Activated naive CD4-positive, alpha-beta T cell treated with Interleukin-2 at 50 U/mL for 16 hours (primary cell): ENCODE results near the gene GLIS1.

ENCODE experiments used
- DNase-seq: peaks from one replicate; pipeline ENCODE4 v3.0.0-alpha.2; 2020

Gene GLIS1

DNA sequence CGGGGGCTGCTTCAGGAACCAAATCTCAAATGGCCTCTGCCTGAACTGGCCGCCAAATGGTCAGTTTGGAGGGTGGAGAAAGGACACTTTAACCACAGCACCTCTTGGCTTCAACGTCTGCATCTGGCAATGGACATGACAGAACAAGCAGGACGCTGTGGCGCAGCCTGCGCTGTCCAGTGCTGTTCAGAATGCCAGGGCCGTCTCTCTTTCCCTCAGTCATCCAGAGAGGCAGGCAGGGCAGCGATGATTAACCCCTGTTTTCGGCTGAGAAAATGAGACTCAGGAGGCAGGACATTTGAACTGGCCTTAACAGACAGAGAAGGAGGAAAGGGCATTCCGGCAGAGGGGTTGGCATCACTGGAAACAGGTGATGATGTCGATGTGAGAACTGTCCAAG, 48.6 kb downstream of the GLIS1 start:
- DNase-seq, result no peak

DNA sequence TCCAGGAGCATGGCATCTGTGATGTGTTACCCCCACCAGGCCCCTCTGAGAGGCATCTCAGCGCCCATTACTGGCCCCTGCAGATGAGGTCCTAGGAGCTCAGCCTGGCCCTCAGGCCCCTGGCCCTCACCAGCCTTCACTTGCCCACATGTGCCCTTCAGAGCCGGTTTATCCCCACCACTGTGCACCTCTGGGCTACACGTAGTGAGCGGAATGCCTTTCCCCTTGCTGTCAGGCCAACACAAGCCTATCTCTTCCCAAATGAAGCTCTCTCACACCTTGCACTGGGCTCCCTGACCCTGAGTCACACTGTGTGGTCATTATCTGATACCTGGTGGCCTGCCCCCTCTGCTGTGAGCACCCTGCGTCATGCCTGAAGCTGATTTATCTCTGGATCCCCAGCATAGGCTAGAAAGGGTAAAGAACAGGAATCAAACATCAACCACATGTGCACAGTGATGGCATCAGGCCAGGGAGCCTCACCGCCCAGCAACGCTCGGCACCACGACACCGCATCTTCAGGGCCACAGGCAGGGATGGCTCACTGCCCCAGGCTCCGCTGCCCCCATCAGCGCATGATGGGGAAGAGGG, 49.1 kb downstream of the GLIS1 start:
- no peak for DNase-seq

DNA sequence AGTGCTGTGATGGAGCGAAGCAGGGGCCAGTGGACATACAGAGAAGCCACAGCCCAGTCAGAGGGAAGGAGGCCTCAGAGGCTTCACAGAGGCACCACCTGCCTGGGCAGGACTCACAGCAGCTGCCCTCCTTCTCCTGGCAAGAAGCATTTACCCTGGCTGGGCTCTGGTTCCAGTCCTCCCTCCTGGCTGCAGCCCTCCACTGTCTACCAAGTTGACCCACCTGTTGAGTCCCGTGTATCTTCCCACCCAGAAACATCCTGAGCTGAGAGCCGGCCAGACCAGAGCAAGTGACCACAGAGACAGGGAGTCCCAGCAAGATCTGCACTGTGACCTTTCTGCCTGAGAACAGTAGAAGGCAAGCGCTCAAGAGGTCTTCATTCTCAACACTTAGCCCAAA, 49.7 kb downstream of the GLIS1 start:
- DNase-seq, result no peak

DNA sequence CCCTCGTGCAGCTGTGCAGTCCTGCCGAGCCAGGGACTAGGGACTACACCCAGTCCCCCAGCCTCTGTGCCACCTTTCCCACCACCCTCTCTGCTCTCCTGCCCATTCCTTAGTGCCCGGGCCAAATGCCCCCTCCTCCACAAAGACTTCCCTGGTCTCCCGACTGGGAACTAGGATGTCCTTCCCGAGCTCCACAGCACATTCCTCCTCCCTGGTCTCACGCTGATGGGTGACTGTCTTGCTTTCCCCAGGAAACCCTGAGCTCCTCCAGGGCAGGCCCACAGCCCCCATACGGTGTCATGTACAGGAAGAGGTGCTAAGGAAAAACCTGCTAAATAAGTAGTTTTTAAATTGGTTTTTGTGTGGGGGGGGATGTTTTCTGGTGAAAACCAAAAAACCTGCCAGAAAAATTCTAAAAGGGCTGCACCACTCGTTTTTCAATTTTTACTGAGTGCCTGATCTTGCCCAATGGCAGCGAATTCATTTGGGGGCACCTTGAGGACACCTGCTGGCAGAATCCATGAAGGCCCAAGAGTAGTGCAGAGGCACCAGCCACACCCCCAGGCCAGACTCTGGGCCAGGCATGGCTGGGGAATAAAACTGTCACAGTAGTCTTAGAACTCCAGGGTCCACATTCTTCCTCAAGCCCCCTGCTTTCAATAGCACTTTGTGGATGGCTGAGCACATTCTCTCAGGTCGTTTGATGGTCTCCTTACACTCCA, 50.4 kb downstream of the GLIS1 start:
- DNase-seq, result no peak

DNA sequence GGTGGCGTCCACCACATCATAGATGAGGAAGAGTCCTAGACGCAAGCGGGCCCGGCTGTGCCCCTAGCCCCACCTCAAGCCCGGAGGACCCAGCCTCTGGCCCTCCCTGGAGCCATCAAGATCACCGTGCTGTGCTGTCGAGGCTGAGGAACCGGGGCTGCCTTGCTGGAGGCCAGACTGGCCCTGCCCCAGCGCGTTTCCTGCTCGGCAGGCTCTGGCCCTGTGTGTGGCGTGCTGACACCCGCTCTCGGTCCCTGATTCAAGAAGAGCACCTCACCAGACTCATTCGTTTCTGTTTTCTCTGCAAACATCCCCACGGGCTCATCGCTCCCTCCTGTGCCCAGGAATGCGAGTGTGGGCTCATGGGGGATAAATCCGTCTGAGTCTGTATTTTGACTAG, 51.1 kb downstream of the GLIS1 start:
- DNase-seq, result no peak

DNA sequence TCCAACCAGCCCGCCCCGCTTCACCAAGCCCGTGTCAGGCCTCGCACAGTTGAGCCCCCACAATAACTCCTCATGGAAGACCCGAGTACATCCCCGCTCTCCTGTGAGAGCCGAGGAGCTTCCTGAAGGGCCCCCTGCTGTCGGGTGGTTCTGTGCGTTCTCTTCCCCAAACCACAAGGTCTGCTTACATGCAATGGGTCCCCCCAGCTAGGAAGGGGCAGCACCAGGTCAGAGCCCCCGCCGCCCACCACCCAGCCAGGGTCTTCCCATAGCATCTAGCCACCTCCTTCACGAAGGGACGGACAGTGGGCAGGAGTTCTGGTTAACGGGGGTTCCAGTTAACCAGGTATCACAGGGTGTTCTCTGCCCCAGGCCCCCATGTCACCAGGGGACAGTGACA, 51.5 kb downstream of the GLIS1 start:
- DNase-seq, result no peak

DNA sequence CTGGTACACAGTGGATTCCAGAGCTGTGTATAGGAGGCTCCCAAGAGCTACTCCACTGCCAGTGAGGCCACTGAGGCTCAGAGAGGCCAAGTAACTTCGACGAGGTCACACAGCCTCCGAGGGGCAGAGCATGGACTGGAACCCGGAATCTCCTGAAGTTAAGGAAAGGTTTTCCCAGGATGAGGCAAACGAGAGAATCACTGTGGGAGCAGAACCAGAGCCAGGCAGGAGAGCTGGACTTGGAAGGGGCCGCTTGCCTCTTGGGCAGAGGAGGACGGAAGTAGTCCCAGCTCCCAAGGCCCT, 52.0 kb downstream of the GLIS1 start:
- no peak for DNase-seq

DNA sequence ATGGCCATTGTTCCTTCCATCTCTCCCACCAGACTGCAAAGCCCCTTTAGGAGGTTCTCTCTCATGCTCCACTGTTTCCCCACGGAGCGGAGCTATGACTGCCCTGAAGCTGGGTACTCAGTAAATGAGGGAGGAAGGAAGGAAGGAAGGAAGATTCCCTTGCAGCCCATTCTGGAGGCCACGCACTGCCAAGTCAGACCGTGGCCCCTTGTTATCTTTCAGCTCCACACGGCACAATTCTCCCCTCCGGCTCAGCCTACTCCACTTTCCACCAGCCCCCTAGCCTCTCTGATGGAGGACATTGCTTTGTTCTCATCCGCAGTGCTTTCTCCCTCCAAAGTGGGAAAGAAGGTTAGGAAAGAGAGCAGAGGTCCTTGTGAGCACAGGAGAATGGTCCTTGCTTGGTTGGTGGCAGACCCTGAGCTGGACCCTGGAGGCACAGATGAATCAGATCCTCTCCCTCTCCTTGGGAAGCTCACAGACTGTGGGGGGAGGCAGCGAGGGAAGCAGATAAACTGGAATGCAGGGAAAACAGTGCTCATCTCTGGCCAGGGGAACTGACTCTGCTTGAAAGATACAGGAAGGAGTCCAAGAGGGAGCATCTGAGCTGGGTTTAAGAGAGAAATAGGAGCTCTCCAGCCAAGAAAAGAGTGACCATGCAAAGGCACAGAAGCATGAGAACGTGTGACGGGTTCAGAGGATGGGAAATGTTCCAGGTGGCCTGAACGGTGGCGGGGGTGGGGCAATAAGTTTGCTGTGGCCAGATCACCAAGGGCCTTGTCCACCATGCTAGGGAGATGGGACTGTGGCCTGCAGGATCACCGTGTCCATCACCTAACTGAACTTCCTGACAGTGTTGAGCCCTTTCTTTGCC, 52.6 kb downstream of the GLIS1 start:
- DNase-seq, result no peak

DNA sequence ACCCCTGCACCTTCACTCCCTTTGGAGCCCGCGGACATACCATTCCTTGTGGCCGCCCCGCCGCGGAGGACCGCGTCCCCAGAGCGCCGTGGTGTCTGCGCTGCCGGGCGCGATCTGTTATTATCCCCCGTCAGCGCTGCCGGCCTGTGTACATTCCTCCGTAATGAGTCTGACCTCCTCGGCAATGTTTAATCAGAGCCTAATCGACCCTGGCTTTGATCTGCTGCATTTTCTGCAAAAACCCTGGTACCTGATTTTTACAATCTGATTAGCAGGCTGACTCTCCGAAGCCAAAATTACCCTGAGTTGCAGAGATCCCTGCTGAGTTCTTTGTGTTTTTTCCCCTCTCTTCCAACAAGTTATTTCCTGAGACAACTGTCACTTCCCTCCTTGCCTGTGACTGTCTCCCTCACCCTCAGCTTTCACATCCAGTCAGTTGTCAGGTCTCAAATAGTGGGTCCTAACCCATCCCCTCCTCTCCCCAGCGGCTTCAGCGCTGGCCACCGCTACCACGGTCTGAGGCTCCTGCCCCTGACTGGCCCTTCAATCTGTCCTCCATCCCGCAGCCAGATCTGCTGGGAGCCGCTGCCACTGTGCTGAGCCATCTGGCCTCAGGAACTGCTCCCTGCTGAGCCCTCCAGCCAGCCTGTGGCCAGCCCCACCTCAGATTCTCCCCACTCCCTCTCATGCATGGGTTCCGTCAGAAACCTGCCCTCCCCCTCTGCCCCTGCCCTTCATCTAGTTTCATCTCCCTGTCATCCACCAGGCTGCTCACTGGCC, 53.5 kb downstream of the GLIS1 start:
- DNase-seq, result no peak

DNA sequence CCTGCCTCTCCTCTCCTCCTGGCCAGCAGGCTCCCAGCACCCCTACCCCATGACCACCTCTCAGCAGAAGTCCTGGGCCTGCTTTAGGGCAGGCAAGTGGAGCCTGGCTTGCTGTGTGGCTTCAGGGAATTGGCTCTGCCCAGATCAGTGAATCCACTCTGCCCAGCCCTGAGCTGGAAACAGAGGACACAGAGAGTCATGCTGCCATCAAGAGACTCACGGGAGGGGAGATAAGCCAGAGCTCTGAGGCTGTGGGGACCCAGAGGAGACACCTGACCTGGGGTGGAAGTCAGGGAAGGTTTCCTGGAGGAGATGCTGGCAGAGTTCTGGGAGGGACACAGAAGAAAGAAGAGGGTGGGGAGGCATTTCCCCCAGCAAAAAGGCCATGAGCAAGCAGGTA, 54.2 kb downstream of the GLIS1 start:
- DNase-seq, result no peak

DNA sequence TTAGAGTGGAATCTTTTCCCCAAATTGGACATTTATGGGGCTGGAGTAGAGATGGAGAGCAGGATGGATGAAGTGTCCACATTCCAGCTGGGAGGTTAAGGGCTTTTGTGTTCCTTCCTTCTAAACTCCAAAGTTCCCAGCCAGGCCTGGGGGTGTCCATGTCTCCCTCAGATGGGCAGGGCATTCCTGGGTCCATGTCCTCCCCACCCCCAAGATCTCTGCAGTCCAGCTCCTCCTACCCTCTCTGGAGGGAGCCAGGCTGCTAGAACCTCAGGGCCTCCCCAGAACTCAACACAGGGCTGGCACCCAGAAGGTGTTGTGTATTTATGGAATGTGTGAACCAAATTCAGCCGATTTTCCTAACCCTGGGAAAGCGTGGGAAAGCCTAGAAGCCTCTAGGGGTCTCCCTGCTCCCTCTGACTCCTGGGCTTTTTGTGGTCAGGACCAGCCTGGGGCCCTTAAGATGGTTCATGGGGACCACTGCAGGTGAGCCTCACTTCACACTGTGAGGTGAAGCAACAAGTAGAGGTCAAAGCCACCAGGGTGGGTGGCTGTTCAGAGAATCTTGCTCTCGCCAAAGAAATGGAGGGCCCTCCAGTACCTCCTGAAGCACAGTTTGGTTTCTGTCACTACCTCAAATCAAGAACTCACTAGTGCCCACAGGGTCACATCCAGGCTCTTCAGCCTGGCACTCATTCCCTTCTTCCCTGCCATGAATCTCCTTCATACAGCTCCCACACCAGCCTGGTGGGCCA, 54.8 kb downstream of the GLIS1 start:
- no peak for DNase-seq

DNA sequence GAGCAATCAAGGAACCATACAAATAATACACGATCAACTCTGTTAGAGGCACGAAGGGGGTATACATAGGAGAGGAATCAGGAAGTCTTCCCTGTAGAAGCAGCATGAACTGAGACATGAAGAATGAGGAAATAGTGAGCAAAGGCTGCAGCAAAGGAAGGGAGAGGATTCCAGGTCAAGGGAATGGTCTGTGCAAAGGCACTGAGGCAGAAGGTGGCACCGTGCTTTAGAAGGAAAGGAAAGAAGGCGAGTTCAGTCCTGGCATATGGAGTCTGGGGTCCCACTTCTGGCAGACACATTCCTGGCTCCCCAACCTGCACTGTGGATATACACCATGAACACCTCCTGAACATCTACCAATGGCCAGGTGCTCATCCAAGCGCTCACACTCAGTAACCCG, 56.1 kb downstream of the GLIS1 start:
- no peak for DNase-seq

DNA sequence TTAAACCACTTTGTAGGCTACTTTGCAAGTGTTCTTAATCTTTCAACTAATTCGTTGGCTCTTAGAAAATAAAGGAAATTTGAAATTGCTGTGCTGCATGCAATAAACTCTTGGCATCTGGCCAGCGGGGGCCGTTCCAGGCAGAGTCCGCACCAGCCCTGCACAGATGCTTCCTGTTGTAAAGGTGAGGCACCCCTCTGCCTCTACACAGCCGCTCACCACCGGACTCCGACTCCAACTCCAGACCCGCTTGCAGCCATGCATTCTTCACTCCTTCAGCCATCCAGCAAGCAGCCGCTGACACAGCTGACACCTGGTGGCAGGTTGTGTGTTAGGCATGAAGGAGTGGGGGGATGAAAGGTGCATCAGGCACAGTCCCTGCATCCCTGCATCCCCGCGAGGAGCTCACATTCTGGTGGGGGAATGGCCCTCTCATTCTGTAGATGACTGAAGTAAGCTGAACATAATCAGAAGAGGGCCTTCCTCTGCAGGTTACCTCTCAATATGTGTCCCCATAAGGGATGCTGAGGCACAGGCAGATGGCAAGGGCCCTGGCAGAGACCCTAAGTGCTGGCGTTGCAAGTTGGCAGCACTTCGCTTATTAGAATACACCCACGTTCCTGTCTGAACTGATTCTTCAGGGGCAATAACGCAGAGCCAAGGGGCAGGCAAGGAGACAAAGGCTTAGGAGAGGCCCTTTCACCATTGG, 56.8 kb downstream of the GLIS1 start:
- DNase-seq, result peak; percentile 17

DNA sequence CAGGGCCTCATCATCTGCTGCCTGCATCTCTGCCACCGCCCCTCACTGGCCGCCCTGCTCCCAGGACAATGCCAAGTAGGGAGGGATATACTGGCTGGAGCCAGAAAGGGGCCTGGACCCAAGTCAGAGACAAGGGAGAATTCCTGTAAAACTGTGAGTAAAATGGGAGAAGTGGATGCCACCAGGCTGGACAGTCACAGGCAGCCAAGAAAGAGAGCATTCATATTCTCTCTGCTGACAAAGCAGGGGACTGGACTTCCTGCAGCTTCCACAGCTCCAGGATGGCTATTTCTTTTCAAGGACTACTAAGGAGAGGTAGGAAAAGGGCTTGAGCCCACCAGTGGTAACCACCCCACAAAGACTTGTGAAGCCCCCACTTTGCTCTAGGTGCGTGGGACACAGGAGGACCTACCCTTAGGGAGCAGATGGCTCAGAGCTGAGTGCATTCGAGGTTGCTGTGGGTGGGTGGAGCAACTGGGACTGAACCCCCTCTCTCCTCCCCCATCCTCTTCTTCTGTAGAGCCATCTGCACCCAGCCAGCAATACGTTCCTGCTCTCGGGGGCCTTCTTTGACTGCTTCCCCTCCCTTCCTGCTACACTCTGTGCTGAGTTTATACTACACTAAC, 57.5 kb downstream of the GLIS1 start:
- DNase-seq, result no peak

DNA sequence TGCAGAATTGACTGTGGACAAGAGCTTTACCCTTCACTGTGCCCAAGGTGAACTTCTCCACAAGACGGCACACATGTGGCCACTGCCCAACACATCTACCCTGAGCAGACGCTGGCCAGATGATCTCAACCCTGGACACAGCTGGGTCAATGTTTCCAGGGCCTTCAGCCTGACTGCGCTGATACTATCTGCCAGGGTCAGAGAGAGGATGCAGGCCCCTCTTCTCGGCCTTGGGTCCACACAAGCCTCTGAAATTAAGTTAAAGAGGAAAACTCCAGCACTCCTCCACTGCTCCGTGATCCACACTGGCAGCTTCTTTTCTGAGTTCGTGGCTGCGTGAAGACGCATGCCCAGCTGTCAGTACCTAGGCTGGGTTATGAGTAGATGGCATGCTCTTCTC, 58.1 kb downstream of the GLIS1 start:
- DNase-seq, result no peak

DNA sequence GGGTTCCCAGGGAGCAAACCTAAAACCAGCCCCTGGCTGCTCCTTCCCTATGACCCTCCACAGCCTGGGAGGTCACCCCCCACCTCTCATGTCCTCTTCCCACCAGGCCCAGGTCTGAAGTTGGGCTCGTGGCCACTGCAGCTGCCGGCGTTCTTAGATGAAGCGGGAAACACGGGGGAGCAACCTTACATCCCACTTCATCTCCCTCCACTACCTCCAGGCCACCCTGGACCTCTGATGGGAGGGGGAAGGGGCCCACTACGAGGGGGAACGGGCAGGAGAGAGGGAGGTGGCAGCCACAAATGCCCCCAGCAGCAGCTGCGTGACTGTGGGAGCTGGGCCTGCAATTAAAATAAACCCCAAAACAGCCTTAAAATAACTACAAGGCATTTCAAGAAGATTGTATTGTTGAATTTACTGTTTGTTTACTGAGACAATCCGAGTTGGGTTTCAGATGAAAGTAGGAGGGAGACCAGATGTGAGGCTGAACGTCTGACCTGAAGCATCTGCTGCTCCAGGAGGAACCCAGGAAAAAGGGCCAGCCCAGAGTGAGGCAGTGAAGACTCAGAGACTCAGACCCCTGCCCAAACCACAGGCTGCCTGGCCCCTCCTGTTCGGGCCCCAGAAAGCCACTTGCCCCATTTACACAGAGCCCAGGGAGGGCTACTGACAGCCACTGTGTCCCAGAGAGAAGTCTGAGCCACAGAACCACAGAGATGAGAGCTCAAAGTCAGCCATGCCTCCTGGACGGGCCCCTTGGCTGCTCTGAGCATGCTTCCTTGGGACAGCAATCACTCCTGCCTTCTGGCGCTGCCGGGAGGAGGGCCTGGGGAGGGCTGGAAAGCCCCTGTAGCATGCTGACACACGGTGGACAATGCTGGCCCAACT, 59.8 kb downstream of the GLIS1 start:
- DNase-seq, result no peak

DNA sequence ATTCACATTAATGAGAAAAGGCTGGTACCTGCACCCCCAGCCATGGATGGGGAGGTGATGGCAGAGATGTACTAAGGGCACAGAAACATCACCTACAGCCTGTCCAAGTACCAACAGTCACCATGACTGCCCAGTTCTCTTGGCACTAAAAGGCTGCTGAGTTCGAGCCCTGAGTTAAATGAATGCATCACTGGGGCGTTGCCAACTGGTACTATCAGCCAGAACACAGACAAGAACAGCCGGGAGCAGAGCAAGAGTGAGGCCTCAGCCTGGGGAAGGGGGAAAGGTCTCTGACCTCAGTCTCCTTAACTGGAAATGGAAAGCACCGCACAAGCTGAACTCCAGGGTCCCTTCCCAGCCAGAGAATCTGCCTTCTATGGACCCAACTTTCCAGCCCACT, 60.5 kb downstream of the GLIS1 start:
- no peak for DNase-seq

DNA sequence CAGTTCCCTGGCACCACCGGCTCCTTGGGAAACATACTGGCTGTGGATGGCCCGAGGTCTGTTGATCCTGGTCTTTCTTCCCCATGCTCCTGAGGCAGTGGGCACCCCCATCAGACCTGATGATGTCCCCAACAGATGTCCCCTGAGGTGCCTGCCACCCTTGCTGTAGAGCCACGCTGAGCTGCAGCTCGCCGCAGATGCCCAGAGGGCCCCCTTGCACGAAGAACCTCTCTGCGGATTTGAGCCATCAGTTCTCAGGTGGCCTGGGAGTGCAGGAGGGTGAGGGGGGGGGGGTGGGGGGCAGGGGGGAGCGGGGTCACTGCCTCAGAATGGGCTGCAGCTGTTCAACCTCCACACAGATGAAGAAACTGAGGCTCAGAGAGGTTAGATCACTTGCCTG, 60.9 kb downstream of the GLIS1 start:
- DNase-seq, result no peak

DNA sequence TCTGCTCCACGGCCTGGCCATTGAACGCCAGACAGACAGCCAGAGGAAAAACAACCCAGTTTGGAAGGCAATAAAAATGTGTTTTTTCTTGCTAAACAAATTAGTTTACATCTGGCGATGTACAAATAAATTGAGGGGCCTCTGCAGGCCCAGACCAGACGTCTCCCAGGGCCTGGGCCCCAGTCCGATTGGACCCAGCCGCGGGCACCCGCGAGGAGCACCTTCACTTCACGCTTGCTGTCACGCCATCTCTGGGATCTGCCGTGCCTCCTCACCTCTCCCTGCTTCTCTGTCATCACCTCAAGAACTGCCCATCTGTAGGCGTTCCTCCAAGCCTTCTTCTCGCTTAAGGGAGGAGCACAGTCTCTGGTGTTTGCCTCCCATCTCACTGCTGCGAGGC, 61.5 kb downstream of the GLIS1 start:
- no peak for DNase-seq

DNA sequence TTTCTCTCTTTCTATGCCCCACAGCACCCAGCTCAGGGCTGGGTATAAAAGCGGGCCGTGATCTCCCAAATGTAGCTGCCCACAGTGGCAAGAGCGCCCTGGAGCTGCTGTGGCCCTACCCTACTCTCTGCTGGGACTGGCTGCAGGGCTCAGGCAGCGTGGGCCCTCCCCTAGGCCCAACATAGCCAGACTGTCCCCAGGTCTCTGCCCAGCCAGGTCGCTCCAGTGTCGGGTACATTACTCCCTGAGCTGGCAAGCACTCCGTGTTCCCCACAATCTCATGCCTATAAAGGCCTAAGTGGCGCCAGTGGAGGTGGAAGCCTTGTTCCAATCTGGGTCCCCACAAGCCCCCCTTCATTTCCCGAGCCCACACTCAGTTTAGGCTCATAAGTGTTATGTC, 66.2 kb downstream of the GLIS1 start:
- DNase-seq, result no peak

DNA sequence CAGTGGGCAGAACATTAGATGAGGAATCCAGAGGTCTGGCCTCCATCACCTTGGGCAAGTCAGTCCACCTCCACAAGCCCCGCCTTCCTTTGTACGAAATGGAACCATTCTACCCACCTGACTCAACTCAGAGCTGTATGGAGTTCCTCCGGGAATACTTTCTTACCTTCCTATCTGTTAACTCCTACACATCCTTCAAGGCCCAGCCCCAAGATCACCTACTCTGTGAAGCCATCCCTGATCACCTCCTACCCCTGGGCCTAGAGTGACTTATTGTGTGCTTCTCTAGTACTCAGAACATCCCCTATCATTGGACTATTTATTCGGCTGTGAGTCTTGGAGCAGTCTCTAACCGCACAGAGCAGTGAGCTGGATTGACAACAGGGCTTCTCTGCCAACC, 66.7 kb downstream of the GLIS1 start:
- no peak for DNase-seq
